HL-60/S4 treated with retinoic acid at 250 ng/mL for 4 days and 3 days (cell line): ENCODE results near the gene RAVER1.
"Not testable (repeated sequence)": the region's sequence is repeated elsewhere in the genome, so short reads cannot be mapped to it uniquely, and the experiment has no call there.

Source experiments
- in situ Hi-C: fragments of 300-500 bp; cut with MboI; formaldehyde crosslinking; loops from 2 replicates; pipeline ENCODE4 v1.7.0; 2022; ENCODE audit warnings: low sequenced_read_pairs

The RAVER1 gene

GRCh38 chr19:10352764-10353671 lies 19.7 kb upstream of the RAVER1 start:
- in situ Hi-C loops = no loop called here

GRCh38 chr19:10346509-10346908 lies 13.2 kb upstream of the RAVER1 start:
- in situ Hi-C loops = no loop called here

GRCh38 chr19:10344780-10345179 lies 11.5 kb upstream of the RAVER1 start:
- in situ Hi-C loops = no loop called here

GRCh38 chr19:10343495-10343894 lies 10.2 kb upstream of the RAVER1 start:
- in situ Hi-C loops = no loop called here

GRCh38 chr19:10339977-10340376 lies 6.6 kb upstream of the RAVER1 start:
- in situ Hi-C loops = no loop called here

GRCh38 chr19:10339380-10339960 lies 6.1 kb upstream of the RAVER1 start, which contains the start of gene ICAM3:
Gene ICAM3 (minus strand): TSS chr19:10339624. CDS start chr19:10339614, 10 bp downstream.
- in situ Hi-C loops = no loop called here

- in situ Hi-C loops = no loop called here
These were observed 5.6 kb upstream of the RAVER1 start for GRCh38 chr19:10338940-10339339.

- in situ Hi-C loops = not testable (repeated sequence)
These were observed 3.4 kb upstream of the RAVER1 start for GRCh38 chr19:10336725-10337124.

GRCh38 chr19:10335352-10335985 lies 2.1 kb upstream of the RAVER1 start:
- in situ Hi-C loops = no loop called here

- in situ Hi-C loops = no loop called here
These were observed 1.4 kb upstream of the RAVER1 start for GRCh38 chr19:10334588-10335351.

GRCh38 chr19:10333758-10334587 lies 644 bp upstream of the RAVER1 start:
- in situ Hi-C loops = no loop called here

GRCh38 chr19:10332158-10332964 lies 968 bp downstream of the RAVER1 start:
- in situ Hi-C loops = no loop called here

- in situ Hi-C loops = no loop called here
These were observed 3.8 kb downstream of the RAVER1 start for GRCh38 chr19:10329555-10329954.

- in situ Hi-C loops = no loop called here
These were observed 4.5 kb downstream of the RAVER1 start for GRCh38 chr19:10328558-10329429.

GRCh38 chr19:10327793-10328192 lies 5.5 kb downstream of the RAVER1 start:
- in situ Hi-C loops = no loop called here

GRCh38 chr19:10325732-10326131 lies 7.6 kb downstream of the RAVER1 start:
- in situ Hi-C loops = no loop called here

GRCh38 chr19:10321874-10322835 lies 11.2 kb downstream of the RAVER1 start:
- in situ Hi-C loops = no loop called here
